GM12873 (cell line): ENCODE measurements around the gene CXCR6.

Source experiments
- TF ChIP-seq, protein P1 (sequence below): IDR thresholded peaks from 2 replicates; pipeline ENCODE4 v1.5.1; 2012; ENCODE audit warnings: low read depth, mild to moderate bottlenecking, moderate library complexity, low read length, control low read depth; ENCODE audit not compliant: insufficient read depth; ENCODE audit errors: missing control alignments

Gene CXCR6

DNA sequence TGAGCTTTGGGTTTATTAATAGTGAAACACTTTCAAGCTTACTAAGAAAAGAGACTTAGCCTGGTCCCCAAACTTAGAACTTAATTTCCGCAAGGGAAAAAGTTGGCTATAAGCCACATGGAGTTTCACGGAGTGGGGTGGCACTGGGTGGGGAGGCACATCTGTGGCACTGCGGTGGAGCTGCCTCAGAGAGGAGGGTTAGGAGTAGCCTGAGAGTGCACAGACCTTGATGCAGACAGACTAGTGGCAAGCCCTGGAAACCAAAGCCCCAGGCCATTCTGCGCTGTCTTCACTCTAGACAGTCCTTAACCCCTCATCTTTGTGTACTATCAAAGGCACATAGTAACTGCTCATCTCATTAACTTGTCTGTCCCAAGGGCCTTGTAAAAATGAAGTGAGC is 22.0 kb downstream of the CXCR6 start:
- TF ChIP-seq, protein P1, sequence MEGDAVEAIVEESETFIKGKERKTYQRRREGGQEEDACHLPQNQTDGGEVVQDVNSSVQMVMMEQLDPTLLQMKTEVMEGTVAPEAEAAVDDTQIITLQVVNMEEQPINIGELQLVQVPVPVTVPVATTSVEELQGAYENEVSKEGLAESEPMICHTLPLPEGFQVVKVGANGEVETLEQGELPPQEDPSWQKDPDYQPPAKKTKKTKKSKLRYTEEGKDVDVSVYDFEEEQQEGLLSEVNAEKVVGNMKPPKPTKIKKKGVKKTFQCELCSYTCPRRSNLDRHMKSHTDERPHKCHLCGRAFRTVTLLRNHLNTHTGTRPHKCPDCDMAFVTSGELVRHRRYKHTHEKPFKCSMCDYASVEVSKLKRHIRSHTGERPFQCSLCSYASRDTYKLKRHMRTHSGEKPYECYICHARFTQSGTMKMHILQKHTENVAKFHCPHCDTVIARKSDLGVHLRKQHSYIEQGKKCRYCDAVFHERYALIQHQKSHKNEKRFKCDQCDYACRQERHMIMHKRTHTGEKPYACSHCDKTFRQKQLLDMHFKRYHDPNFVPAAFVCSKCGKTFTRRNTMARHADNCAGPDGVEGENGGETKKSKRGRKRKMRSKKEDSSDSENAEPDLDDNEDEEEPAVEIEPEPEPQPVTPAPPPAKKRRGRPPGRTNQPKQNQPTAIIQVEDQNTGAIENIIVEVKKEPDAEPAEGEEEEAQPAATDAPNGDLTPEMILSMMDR: no peak

DNA sequence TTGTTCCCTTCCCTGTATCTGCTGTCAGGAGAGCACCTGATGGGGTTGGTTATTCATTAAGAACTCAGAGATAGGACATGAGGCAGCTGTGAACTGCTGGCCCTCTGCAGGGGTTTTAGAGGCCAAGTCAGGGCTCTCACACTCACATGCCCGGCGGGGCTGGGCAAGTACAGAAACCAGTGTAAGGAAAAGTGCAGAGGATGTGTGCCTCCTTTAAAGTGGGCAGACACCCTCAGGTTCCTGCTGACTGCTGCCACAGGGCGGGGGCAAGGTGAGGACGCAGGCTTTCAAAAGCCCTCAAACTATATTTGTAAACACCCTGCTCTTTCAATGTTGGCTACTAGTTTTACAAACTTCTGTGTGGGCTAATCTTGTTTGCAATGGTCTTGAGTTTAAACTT is 22.4 kb downstream of the CXCR6 start:
- TF ChIP-seq, protein P1: no peak

DNA sequence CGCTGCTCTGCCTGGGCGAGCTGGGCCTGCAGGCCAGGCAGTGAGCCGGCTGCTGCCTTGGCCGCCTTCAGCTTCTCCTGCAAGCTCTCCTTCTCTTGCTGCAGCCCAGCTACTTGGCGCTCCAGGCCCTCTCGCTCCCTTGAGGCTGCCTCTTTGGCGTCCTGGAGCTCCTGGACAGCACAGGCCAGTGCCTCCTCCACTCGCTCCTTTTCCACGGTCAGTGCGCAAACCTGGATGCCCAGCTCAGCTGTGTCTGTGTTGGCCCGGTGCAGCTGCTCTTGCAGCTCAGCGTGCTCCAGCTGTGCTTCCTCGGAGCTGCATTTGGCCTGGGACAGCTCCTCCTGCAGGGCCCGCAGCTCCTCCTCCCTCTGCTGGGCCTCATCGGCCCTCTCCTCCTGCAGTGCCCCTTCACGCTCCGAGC is 23.1 kb downstream of the CXCR6 start:
- TF ChIP-seq, protein P1: no peak

DNA sequence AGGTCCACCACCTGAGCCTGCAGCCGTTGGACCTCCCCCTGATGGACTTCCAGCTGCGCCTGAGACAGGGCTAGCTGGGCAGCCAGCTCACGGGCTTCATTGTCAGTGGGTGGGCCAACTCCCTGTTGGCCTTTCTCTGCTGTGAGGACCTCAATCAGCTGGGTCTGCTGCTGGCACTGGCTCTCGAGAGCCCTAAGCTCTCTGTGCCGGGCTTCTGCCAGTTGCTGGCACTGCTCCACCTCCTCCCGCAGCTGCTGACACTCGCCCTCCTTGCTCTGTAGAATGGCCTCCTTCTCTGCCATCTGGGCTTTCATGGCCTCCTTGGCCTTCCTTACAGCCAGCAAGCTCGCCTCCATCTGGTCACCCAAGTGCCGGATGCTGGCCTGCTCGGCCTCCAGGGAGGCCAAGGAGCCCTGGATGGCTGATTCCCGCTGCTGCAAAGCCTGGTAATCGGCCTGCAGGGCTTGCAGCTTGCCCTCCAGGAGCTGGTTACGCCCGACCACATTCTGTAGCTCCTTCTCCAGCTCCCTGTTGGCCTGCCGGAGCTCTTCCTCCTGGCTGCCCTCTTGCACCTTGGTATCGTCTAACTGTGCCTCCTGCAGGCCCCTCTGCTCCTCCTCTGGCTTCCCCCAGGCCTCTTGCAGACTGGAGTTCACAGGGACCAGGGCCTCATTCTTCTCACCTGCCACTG is 23.8 kb downstream of the CXCR6 start:
- TF ChIP-seq, protein P1: no peak

DNA sequence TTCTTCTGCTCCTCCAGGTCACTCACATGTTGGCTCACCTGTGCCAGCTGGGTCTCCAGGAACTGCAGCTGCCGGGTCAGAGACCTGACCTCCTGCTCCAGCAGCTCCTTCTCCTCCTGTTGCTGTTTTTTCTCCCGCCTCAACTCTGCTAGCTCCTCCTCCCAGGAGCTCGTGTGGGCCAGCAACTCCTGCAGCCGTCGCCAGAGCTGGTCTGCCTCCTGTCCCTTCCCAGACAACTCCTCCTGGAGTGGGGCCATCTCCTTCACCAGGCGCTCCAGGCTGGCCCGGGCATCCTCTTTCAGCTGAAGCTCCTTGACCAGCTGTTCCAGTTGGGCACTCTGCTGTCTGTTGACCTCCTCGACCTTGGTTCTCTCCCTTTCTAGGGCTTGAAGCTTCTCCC is 24.5 kb downstream of the CXCR6 start:
- TF ChIP-seq, protein P1: no peak

DNA sequence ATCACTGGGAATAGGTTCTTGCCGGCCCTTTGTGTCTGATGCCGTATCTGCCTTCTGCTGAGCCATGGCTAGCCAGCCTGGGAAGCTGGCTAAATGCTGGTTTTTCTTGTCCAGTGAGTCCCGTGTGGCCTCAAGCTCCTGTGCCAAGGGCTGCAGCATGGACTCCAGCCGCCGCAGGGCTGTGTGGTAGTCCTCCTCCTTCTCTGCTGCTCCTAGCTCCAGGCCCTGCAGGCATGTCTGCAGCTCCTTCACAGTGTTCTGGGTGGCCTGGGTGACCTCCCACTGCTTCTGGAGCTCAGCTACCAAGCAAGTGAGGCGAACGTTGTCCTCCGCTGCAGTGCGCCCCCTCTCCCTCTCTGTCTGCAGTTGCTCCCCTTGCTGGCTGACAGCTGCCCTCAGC is 24.9 kb downstream of the CXCR6 start:
- TF ChIP-seq, protein P1: no peak

DNA sequence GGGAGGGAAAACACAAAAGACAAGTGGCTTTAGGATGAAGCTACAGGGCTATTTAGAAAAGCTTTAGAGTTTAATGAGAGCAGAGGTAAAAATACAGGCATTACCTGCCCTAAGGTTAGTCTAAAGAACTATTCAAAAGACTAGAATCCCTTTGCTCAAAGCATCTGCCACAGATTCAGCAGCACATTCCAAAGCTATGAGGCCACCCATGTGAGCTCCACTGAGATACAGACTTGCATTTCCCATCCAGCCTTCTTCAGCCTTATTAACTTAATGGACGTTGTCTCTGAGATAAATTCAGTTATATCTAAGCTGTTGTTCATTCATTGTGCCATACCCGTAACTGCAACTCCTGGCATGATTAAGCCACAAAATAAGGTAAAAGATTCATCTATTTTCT is 25.4 kb downstream of the CXCR6 start:
- TF ChIP-seq, protein P1: no peak
